Neuronal stem cell (in vitro differentiated cells): Measurements from ENCODE around the gene CSF2RB.
A peak's percentile ranks its signal among the peaks of the same experiment; 100 is the strongest.

Source experiments
- DNase-seq: peaks from one replicate; pipeline ENCODE4 v3.0.0-alpha.2; 2013; ENCODE audit warnings: low spot score
- H2AFZ ChIP-seq: one replicate; pipeline ENCODE4 v1.6.1; 2013; ENCODE audit warnings: mild to moderate bottlenecking, low read length, inconsistent platforms
- H2AK5ac ChIP-seq: 2 replicates; pipeline ENCODE4 v1.6.1; 2013; ENCODE audit warnings: low read depth, mild to moderate bottlenecking, inconsistent platforms, low read length, moderate library complexity, mixed read lengths
- H2BK120ac ChIP-seq: 2 replicates; pipeline ENCODE4 v1.6.1; 2013; ENCODE audit warnings: low read depth, mild to moderate bottlenecking, inconsistent platforms, low read length, moderate library complexity, mixed read lengths
- H2BK12ac ChIP-seq: one replicate; pipeline ENCODE4 v1.6.1; 2013; ENCODE audit warnings: low read length, inconsistent platforms
- H2BK15ac ChIP-seq: 2 replicates; pipeline ENCODE4 v1.6.1; 2013; ENCODE audit warnings: mild to moderate bottlenecking, low read length, inconsistent platforms, mixed read lengths
- H2BK5ac ChIP-seq: one replicate; pipeline ENCODE4 v1.6.1; 2013; ENCODE audit warnings: inconsistent platforms, mild to moderate bottlenecking, low read length, moderate library complexity
- H3K14ac ChIP-seq: one replicate; pipeline ENCODE4 v1.6.1; 2013; ENCODE audit warnings: low read length, inconsistent platforms
- H3K18ac ChIP-seq: 2 replicates; pipeline ENCODE4 v1.6.1; 2013; ENCODE audit warnings: low read length, inconsistent platforms
- H3K23ac ChIP-seq: 2 replicates; pipeline ENCODE4 v1.6.1; 2013; ENCODE audit warnings: low read depth, mild to moderate bottlenecking, mixed read lengths, low read length, inconsistent platforms; ENCODE audit not compliant: poor library complexity
- H3K27ac ChIP-seq: replicated peaks from 3 replicates; pipeline ENCODE4 v1.5.1; 2013; ENCODE audit warnings: low read length, inconsistent platforms
- H3K27me3 ChIP-seq, 3 experiments: 2 replicates each; pipeline ENCODE4 v1.6.1; 2013; ENCODE audit warnings: low read length in 3 of 3, mild to moderate bottlenecking in 2 of 3, inconsistent platforms in 1 of 3, low read depth in 1 of 3, mixed read lengths in 1 of 3, moderate library complexity in 1 of 3; ENCODE audit not compliant: control insufficient read depth in 3 of 3, insufficient read depth in 3 of 3
- H3K36me3 ChIP-seq, 2 donors: replicated peaks in 1 of 2; 2 replicates each; pipeline ENCODE4 v1.6.1; 2013; ENCODE audit warnings: low read length in 2 of 2; ENCODE audit not compliant: control insufficient read depth in 2 of 2, insufficient read depth in 2 of 2
- H3K4ac ChIP-seq: 2 replicates; pipeline ENCODE4 v1.6.1; 2013; ENCODE audit warnings: inconsistent platforms, mild to moderate bottlenecking, low read length, moderate library complexity
- H3K4me1 ChIP-seq, 2 donors: 1 replicate in 1 of 2; 2 replicates in 1 of 2; pipeline ENCODE4 v1.6.1; 2013; ENCODE audit warnings: low read length in 2 of 2, low read depth in 1 of 2; ENCODE audit not compliant: control insufficient read depth in 2 of 2, insufficient read depth in 1 of 2
- H3K4me2 ChIP-seq: one replicate; pipeline ENCODE4 v1.6.1; 2013; ENCODE audit warnings: mild to moderate bottlenecking, low read length, inconsistent platforms; ENCODE audit not compliant: insufficient read depth, poor library complexity, severe bottlenecking
- H3K4me3 ChIP-seq, 2 donors: 2 replicates each; pipeline ENCODE4 v1.5.1; 2013; ENCODE audit warnings: low read length in 2 of 2, mild to moderate bottlenecking in 2 of 2, inconsistent platforms in 1 of 2, moderate library complexity in 1 of 2
- H3K79me1 ChIP-seq: one replicate; pipeline ENCODE4 v1.6.1; 2013; ENCODE audit warnings: low read depth, mild to moderate bottlenecking, inconsistent platforms, low read length, moderate library complexity
- H3K9ac ChIP-seq: one replicate; pipeline ENCODE4 v1.6.1; 2013; ENCODE audit warnings: mild to moderate bottlenecking, low read depth, low read length, inconsistent platforms; ENCODE audit not compliant: poor library complexity
- H3K9me3 ChIP-seq, 2 donors: replicated peaks in 1 of 2; 2 replicates each; pipeline versions ENCODE3 to v1.6.1; 2013; ENCODE audit warnings: low read length in 2 of 2, mild to moderate bottlenecking in 2 of 2, inconsistent platforms in 1 of 2, low read depth in 1 of 2, mixed read lengths in 1 of 2, moderate library complexity in 1 of 2; ENCODE audit not compliant: control insufficient read depth in 2 of 2, insufficient read depth in 1 of 2
- H4K8ac ChIP-seq: one replicate; pipeline ENCODE4 v1.6.1; 2013; ENCODE audit warnings: low read depth, mild to moderate bottlenecking, inconsistent platforms, low read length, moderate library complexity
- H4K91ac ChIP-seq: one replicate; pipeline ENCODE4 v1.6.1; 2013; ENCODE audit warnings: low read length, low read depth, mild to moderate bottlenecking, inconsistent platforms; ENCODE audit not compliant: poor library complexity
- WGBS, 2 donors: extraction: QIAGEN DNeasy Blood & Tissue Kit; methylation state at CpG; one replicate each; pipeline ENCODE4 v1.1.7; 2013; ENCODE audit warnings: missing lambda C conversion rate in 2 of 2, mixed read lengths in 1 of 2; ENCODE audit not compliant: insufficient read length in 2 of 2, insufficient replicate concordance in 1 of 2; ENCODE audit errors: extremely low coverage in 2 of 2; 5-methylcytosine and 5-hydroxymethylcytosine counted together

CSF2RB gene

DNA sequence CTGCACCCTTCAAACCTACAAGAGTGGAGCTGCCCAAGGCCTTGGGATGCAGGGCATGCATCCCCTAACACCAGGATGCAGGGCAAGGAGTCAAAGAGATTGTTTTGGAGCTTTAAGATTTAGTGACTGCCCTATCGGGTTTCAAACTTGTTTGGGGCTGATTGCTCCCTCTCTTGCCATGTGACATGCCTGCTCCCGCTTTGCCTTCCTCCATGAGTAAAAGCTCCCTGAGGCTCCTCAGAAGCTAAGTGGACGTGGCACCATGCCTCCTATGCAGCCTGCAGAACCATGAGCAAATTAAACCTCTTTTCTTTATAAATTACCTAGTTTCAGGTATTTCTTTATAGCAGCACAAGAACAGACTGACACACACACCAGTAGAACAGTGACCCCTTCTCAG is 15.8 kb upstream of the CSF2RB start:
- WGBS, 2 donors, result no CpG with 5 or more reads among the region's 3 CpGs
- no peak for DNase-seq
- no peaks in the 10 kb centered on the region for H3K36me3 ChIP-seq

DNA sequence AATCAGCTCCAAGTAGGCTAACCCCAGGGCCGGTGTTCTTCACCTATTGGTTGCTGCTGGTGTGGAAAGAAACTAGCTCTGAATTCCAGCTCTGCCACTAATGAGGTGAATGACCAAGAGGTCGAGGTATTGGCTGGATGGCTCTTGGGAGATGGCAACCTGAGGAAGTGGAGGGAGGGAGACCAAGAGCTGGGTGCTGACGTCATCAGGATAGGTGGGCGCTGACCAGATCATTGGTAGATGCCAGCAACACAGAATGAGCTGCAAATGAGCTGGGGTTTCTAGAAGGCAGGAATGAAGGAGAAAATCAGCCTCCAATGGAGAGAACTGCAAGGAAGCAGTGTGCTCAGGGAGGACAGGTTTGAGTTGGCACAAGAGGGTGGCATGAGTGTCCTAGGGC is 14.7 kb upstream of the CSF2RB start:
- Histone ChIP-seq H3K27ac (no peak overlapping the region), H2BK5ac (no peak overlapping the region), H2AK5ac (no peak overlapping the region), H2BK15ac (no peak overlapping the region), H3K4me3 (peak overlapping the region in 1 of 2 donors; percentile 33), H3K9ac (no peak overlapping the region), H3K4ac (no peak overlapping the region), H3K27me3 (peaks cover 0 to 16% (median 0%) of the 10 kb centered on the region in 3 experiments), H3K36me3 (no peaks in the 10 kb centered on the region), H4K8ac (no peak overlapping the region), H3K9me3 (peaks cover 3 to 5% of the 10 kb centered on the region in 2 donors), H2BK12ac (no peak overlapping the region), H3K4me2 (no peak overlapping the region), H3K4me1 (peaks cover 0 to 10% of the 10 kb centered on the region in 2 donors), H2BK120ac (no peak overlapping the region), H2AFZ (no peak overlapping the region), H3K18ac (no peak overlapping the region), H3K23ac (no peak overlapping the region), H3K14ac (no peak overlapping the region), H3K79me1 (no peaks in the 10 kb centered on the region), H4K91ac (no peak overlapping the region)
- DNase-seq, result no peak
- WGBS, 2 donors, result no CpG with 5 or more reads among the region's 4 CpGs

More for the DNA sequence above, 15.8 kb upstream of the CSF2RB start:
- Histone ChIP-seq H3K27me3 (peaks cover 0 to 25% (median 0%) of the 10 kb centered on the region in 3 experiments), H2BK15ac (no peak overlapping the region), H2AFZ (no peak overlapping the region), H3K23ac (no peak overlapping the region), H3K18ac (no peak overlapping the region), H4K91ac (no peak overlapping the region), H3K14ac (no peak overlapping the region), H2BK12ac (no peak overlapping the region), H3K4me2 (no peak overlapping the region), H2BK120ac (no peak overlapping the region), H3K4me3 (no peak overlapping the region), H2AK5ac (no peak overlapping the region), H4K8ac (no peak overlapping the region), H3K9me3 (peaks cover 3 to 5% of the 10 kb centered on the region in 2 donors), H3K9ac (no peak overlapping the region), H3K4me1 (peaks cover 0 to 10% of the 10 kb centered on the region in 2 donors), H3K79me1 (no peaks in the 10 kb centered on the region), H3K27ac (no peak overlapping the region), H3K4ac (no peak overlapping the region), H2BK5ac (no peak overlapping the region)

DNA sequence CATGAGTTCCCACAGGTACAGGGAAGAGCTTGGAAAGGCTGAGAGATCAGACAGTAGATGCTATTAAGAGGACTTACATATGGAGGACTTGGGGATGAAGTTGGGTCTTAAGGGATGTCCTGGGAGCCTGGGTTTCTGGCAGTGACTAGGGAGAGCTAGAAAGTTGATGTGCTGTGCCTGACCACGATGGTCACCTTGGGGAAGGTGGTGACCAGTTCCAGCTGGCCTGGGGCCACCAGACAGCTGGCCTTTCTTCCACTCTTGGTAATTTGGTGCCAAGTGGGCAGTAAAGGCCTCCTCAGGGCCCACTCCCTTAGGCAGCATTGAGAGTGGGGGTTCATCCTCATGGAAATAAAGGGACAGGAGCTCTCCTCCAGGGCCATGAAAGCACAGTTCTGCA is 13.9 kb upstream of the CSF2RB start:
- Histone ChIP-seq H3K36me3 (no peaks in the 10 kb centered on the region), H4K91ac (no peak overlapping the region), H2BK12ac (no peak overlapping the region), H2BK120ac (no peak overlapping the region), H2AFZ (no peak overlapping the region), H3K9me3 (peaks cover 3 to 5% of the 10 kb centered on the region in 2 donors), H3K14ac (no peak overlapping the region), H3K23ac (no peak overlapping the region), H2BK15ac (peak overlapping the region; percentile 18), H3K4me1 (peaks cover 0 to 10% of the 10 kb centered on the region in 2 donors), H2BK5ac (no peak overlapping the region), H2AK5ac (no peak overlapping the region), H3K79me1 (no peaks in the 10 kb centered on the region), H3K18ac (no peak overlapping the region), H3K4me2 (no peak overlapping the region), H3K27ac (no peak overlapping the region), H4K8ac (no peak overlapping the region), H3K27me3 (peaks cover 0 to 15% (median 0%) of the 10 kb centered on the region in 3 experiments), H3K9ac (no peak overlapping the region), H3K4me3 (no peak overlapping the region), H3K4ac (no peak overlapping the region)
- no peak for DNase-seq
- WGBS, 2 donors, result no CpG with 5 or more reads among the region's 1 CpG

DNA sequence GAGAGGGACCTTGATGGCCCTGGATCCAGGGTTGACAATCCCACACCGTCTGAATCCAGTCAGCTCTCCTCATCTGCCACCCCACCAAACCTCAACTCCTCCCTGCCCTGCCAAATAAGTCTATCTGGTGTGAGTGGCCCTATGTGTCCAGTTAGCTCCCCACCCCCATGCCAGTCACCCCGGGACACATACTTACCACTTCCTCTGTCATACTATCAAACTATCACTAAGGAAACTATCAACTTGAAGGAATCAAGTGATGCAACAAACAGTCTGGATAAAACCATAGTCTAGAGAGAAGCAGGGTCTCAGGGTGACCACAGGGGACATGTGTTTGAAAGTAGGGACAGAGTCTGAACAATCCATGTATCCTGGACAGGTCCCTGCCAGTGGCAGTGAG is 13.2 kb upstream of the CSF2RB start:
- Histone ChIP-seq H2BK120ac (no peak overlapping the region), H2BK15ac (no peak overlapping the region), H2AK5ac (peak overlapping the region; percentile 60), H3K4me3 (no peak overlapping the region), H3K9ac (no peak overlapping the region), H2AFZ (no peak overlapping the region), H3K9me3 (peaks cover 3 to 5% of the 10 kb centered on the region in 2 donors), H3K18ac (peak overlapping the region; percentile 87), H3K36me3 (no peaks in the 10 kb centered on the region), H2BK5ac (no peak overlapping the region), H3K4me2 (no peak overlapping the region), H3K4ac (no peak overlapping the region), H4K8ac (no peak overlapping the region), H4K91ac (peak overlapping the region; percentile 86), H3K4me1 (peaks cover 0 to 10% of the 10 kb centered on the region in 2 donors), H3K27me3 (peaks cover 0 to 10% (median 0%) of the 10 kb centered on the region in 3 experiments), H3K14ac (peak overlapping the region; percentile 39), H2BK12ac (peak overlapping the region; percentile 4), H3K79me1 (no peaks in the 10 kb centered on the region), H3K23ac (no peak overlapping the region), H3K27ac (no peak overlapping the region)
- no peak for DNase-seq
- WGBS, 2 donors, result no CpG with 5 or more reads among the region's 2 CpGs
